ENCODE results near the gene NEK10.

The NEK10 gene

DNA sequence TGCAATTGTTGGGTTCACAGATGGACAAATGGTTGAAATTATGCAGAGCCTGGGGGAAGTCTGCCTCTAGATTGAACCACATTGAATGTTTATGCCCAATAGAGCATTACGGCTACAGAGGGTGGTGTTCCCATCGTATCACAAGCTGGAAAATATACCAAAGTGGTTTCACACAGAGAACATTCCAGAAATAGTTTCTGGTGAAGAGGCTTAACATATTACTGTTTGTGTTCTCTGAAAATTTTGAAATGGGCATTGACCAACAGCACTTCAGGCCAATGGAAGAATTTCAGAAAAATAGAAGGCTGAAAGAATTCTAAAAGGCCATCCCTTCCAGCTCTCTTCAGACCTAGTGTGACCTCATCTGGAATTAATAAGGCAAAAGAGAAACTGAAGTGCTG, 203.9 kb downstream of the NEK10 start:
- no peak for DNase-seq

DNA sequence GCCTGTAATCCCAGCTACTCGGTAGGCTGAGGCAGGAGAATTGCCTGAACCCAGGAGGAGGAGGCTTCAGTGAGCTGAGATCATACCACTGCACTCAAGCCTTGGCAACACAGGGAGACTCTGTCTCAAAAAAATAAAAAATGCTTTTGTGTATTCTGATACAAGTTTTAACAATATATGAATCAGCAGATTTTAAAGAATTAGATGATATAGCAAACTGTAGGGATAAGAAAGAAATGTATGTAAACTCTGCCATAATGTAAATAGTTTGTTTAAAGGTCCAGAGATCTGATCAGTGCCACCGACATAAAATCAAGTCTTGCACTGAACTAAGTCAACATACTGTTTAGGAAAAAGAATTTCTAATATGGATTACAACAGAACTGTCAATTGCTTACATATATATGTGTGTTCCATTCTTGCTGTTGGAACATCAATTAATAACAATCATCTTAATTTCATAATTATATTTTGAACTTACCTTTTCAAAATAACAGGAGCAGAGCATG, 208.3 kb downstream of the NEK10 start:
- no peak for DNase-seq

DNA sequence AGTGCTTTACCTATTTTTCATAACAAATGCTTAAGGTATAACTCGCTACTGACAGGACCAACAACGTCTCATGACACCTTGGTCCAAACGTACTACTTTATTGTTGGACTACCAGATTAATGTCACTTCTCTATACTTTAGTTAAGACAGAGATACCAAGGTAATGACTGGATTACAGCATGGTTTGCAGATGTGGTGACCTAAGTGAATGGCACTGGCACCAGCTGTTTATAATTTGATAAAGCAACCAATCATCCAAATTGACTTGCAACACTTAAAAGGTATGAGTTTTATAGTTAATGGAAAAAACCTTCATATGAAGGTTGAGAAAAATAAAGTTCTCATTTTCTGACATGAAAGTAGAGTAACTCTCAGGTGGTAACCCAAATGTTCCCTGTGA, 209.0 kb downstream of the NEK10 start:
- DNase-seq, result no peak

DNA sequence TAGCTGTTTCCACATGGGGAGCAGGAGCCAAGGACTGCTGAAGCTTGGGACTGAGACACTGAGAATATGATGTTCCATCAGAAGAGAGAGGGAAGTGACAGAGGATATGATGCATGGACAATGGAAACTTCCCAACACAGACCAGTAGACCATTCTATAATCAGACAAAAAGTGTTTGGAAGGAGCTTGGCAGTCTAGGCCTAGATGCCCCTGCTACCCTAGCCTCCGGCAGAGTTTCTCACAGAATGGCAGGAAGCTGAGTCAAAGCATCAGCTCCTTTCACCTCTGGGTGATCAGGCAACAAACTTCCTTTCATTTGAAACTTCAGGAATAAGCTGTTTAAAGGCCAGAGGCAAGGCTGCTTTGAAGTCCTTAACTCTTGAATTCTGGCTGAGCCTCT, 222.0 kb downstream of the NEK10 start:
- DNase-seq, result no peak

DNA sequence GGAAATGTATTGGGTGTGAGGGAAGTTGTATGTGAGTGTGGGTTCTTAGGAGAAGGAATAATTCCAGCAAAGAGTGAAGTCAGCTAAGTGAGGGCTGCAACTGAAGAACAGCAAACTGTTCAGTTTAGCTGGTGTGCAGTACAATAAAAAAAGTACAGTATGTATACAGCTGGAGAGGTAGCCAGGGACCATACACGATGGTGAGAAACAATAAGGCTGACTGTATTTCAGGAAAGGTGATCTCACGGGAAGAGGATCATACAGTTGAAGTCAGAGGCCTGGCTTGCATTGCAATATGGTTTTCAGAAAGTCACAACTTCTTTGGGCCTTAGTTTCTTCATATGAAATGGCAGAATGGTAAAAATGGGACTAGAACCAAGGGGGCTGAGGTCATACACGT, 222.4 kb downstream of the NEK10 start:
- no peak for DNase-seq

DNA sequence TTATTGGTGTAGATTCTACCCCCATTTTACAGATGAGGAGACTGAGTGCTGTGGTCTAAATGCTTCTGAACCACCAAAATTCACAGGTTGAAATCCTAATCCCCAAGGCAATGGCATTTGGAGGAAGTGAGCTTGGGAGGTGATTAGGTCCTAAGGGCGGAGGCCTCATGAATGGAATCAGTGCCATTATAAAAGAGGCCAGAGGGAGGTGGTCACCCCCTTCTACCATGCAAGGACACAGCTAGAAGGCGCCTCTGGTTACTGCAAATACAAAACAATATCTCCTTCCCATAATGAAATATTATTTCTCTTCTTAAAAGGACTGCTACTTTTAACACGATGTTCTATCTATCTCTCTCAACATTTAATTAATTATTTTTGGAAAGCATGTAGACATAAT, 223.5 kb downstream of the NEK10 start:
- DNase-seq, result no peak

DNA sequence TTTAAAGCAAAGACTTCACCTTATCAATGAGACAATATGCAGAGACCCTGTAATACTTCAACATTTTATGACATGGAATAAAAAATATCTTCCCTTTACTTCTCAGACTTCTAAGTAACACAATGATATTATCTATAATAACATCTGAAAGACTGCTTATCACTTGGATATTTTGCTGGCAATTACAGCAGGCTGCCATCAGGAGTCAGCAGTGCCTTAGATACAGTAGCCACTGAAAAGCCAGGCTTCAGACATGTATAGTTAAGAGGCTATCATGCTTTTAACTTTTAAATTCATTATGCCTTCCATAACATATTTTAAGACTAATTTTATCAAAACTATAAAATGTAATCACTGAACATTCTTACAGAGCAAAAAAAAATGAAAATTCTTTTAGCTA, 227.5 kb downstream of the NEK10 start:
- DNase-seq, result no peak

DNA sequence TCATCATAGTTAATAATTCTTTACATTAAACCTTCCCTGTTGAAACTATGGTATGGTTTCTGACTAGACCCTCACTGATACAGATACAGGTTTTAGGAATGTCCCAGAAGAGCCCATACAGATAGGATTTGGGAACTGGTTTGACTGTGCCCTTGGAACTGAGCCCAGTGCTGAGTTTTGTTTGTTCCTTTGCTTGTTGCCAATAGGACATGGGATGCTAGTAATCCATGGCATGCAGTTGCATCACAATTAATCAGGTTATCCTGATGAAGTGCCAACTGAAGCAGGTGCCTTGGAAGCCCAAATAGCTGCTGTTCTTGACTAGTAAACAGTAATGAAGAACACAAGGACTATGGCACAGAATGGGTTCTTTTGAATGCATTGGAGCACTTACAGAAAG, 230.6 kb downstream of the NEK10 start:
- DNase-seq, result no peak

DNA sequence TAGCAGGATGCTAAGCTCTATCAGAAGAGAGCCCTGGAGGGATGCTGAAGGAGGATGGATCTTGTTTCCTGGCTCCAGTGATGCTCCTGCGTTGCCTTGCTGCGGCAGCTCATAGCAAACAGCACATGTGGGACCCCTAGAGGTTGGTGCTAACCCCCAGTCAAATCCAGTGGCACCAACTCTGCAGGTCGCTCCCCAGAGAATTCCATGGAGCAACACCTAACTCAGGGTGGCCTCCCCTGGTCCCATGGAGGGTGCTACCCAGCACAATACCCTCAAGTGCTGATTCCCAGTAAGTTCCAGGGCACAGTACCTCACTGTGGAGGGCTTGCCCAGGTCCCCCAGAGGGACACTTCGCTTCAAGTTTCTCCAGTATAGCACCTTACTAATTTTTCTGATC, 231.2 kb downstream of the NEK10 start:
- DNase-seq, result no peak

DNA sequence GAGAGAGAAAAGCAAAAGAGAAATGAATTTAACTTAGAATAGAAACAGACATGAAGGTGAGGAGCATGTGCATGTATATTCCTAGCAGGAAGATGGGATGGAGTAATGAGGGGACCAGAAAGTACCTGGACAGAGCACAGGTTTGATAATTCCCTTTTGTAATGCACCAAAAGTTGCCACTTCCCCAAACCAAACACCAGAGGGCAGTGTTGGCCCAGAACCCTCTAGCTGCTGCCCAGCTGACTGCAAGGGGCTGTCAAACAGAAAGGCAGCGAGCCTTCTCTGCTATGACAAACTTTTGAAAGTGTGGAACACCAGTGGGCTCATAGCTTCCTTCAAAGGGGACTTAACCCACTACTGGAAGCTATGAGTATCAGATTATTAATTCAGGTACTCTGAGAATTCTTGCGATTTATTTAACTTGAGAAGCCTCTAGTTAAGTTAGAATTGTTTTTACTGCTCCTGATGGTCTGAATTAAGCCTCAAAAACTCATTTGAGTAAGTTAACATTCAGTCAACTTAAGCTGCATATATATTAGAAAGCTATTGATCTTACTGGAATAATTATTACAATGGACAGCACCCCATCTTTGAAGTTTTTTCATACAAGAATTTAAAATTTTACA, 234.9 kb downstream of the NEK10 start:
- DNase-seq, result peak; percentile 19

DNA sequence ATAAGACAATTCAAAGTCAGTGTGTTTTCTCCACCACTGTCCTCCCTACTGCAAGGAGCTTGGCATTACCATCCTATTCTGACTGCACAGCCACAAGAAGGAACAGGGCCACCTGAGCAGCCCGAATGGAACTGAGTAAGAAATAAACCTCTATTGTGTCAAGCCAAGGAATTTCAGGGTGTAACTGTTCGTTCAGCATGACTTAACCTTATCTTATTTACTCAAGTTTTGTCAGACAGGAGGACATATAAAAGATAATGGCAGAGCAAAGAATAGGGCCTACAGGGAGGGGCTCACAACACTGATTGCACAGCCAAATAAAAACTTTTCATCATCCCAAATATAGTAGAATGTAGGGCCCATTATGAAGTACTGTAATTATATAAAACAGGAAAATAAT, 236.1 kb downstream of the NEK10 start:
- DNase-seq, result no peak

DNA sequence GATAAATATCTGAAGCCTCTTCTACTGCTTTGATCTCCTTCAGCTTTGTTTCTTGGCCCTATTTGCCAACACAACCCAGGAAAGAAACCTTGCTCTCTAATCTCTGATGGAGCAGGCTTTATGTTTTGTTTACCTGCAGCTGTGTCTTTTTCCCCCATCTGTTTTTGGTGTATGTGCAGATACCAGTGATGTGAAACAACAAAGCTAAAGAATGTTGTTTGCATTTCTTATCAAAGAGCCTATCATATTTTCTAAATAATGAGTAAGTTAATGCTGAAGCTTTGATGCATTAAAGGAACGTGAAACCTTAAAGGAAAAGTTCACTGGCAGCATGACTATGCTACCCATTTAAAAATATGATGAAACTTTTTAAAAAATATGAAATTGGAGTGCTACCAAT, 238.4 kb downstream of the NEK10 start:
- no peak for DNase-seq

DNA sequence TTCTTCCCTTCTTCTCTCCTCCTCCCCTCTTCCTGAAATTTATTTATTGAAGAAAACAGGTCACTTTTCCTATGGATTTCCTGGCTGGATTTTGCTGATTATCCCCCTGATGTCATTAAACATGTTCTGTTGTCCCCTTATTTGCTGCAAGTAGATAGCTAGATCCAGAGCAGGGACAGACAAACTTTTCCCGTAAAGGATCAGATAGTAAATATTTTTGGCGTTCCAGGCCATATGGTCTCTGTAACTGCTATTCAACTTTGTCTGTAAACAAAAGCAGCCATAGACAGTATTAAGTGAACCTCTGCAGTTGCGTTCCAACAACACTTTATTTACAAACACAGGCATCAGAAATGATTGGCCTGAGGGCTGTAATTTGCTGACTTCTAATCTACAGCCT, 241.3 kb downstream of the NEK10 start:
- no peak for DNase-seq

DNA sequence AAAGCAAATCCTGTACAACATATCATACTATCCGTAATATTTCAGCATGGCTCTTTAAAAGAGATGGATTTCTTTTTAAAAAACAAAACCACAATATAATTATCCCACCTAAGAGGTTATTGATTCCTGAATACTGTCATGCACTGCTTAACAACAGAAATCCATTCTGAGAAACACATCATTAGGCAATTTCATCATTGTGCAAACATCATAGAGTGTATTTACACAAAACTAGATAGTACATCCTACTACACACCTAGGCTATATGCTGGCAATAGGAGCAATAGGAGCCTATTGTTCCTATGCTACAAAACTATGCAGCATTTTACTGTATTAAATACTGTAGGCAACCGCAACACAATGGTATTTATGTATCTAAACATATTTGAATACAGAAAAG, 242.0 kb downstream of the NEK10 start:
- no peak for DNase-seq

DNA sequence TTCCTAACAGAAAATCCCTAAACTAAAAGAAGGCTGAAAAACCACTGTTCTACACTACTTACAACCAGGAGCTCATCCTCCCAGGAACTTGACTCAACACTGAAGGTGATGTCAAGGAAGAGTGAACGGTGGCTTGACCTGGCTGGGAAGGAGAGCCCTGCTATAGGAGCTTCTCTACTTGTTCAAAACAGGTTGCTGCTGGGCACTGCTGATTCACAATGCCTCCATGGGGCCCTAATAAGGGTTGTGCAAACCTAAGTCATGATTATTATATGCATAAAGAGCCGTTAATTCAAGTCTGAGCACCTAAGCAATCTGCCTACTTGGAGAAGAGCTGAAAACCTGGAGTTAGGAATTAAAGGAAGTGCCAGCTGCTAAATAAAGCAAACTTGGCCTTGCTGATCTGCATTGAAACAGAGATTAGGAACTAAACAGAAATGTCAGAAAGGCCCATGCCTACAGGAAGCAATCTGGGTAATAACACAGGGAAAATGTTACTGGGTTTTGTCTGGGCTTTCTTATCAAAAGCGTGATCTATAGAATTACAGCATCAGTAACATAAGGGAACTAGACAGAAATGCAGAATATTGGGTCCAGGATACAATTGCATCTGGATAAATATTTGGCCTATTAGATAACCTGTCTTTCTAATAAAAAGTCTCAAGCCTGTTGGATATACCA, 243.2 kb downstream of the NEK10 start:
- no peak for DNase-seq

DNA sequence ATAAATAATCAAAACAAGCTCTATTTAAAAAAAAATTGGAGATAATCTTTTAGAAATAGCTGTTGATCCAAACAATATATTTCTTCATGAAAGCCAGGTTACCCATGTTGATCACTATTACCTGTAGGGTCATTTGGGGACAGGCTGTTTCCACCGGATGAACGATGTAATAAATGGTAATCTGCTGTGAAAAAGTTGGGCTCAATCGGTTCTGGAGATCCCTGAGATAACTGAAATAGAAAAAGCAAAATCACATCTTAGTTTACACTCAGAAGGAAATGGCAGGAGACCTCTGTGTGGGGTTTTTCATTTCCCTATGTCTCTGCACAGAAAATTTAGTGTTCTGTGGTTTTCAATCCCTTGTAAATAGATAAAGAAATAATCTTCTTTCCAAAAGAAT, 249.5 kb downstream of the NEK10 start:
- no peak for DNase-seq

DNA sequence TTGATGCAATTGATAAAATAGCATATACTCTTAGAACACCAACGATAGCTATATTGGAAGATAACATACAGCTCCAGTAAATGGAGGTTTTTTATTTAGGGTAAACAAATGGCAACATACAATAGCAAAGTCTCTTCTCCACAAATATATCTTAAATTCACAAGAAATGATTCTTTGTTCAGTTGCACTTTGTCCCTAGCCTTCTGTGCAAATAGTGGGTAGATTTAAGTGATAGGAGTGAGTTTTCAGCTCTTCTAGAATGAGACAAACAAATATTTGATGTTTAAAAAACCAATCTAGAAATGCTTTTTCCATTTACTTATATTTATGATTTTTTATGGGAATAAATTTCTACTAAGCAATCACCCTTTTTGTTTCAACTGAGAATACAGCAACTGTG, 253.8 kb downstream of the NEK10 start:
- no peak for DNase-seq

DNA sequence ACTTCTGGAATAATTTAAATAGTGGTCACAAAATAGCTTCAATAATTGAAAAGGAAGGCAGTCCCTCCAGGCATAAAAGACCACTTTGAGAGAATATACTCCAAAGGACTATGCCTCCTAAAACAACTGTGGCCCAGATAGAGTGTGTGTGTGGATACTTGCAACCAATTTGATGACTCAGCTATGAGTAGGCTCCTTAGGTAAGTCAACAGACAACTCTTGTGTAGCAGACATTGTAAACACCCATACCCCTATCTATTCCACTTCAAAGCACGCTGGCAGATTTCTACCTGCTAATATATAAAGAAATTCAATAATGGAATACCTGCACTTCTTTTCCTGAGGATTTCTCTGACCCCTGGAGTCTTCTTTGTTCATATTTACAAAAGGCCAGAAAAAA, 254.5 kb downstream of the NEK10 start:
- DNase-seq, result no peak

DNA sequence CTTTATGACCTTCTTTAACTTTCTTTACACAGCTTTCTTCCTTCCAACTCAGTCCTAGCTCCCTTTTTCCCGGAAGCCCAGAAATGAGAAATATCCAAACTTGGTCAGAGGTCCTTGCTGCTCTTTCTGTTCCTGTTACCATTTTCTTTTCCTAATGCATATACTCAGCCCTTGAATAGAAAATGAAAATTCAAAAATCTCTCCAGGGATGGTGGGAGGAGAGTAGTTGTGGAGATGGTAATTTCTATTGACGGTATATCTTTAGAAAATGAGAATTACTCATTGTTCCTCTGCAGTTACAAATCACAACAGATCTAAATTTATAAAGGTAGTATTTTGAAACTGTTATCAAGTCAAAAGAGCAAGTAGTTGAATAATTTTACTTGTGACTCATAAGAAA, 255.1 kb downstream of the NEK10 start:
- no peak for DNase-seq

DNA sequence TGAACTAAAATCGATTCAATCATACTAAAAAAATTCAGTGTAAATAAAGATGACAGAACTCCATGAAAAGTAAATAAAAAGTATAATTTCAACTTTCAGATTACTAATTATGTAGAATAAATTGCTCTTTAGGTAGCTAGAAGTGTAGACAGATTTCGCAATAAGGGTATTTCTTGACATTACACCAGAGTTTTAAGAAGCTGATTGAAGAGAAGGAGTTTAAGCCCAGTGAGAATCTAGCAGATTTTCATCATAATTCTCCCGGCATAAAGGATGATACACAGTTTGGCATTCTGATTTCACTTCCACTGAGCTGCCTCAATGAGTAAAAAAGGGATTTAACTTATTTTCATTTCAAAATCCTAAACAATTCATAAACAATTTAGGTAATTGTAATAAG, 259.2 kb downstream of the NEK10 start:
- DNase-seq, result no peak

DNA sequence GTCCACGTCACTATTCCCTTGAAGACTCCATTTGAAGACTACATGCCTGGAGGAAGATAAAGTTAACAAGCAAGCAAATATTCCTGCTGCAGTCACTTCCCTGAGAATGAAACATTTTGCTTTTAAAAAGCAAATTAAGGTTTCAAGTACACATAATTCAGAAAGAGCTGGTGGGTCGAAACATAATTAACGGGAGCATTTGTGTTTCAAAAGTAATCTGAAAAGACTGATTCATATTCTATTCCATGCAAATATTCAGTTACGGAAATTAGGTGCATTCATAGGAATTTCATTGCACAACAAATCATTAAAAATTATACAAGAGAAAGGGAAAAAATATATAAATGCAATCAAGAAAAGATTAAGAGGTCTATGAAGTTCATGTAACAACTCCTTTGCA, 260.9 kb downstream of the NEK10 start:
- DNase-seq, result no peak

DNA sequence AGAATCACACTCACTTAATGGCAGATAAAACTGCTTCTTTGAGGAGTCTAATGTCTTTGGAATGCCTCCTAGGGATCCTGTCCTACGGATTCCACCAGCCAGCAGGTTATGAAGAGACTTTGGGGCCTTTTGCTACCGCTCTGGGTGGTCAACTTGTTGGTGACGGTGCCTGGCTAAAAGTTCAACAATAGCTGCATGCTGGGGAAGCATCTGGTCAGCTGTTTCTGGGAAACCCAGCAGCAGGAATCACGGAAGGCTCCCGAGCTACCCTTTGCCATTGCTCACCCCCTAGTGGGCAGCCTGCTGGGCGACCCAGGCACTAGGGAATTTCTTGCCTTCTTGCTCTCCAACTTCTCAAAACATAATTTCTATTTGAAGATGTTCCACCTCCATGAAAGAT, 263.3 kb downstream of the NEK10 start:
- no peak for DNase-seq

DNA sequence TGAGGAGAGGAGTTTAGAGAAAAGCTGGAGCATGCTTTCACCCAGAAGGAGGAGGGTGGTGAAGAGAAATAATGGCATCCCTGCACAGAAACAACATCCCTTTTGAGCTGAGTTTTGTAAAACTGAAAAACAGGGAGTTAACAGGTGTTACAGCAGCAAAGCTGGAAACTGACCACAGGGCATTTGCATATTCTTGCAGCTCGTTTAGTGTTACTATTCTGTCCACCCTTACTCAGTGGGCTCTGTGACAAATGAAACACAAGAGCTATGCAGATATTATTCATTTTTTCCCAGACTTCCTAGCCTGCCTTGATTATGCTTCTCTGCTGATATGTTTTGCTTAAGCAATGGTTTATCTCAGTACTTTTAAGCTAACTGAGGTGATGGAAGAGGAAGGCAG, 272.0 kb downstream of the NEK10 start:
- no peak for DNase-seq

DNA sequence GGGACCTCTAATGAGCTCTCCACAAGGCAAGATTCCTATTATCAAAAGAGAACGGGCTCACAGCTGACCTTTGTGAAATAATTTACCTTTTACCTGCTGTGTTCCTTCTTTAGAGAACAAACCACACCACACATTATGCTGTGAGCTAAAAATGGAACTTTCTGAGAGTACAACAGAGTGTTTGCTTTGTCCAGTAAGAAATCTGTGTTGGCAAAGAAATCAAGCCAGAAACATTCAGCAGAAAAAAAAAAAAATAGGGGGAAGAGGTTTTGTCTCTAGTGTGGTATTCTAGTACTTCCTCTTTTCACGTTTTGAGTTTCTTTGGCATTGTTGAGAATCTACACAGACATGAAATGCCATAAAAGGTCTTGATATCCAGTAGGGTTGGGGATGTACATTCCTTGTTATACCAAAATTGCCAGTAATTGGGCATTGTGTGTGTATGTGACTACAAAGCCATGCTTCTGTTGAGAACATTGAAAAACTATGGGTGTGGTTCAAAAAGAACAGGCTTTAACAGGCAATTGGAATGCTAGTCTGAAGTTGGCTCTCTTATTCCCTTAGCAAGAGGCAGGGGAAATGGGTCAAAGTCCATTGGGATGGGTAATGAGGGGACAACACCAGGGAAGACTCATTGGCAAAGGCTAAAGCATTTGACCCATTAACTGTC, 273.5 kb downstream of the NEK10 start:
- DNase-seq, result no peak

Data from effector CD8-positive, alpha-beta T cell (primary cell).